T-helper 1 cell treated with Interleukin-12 subunit alpha and Interleukin-12 subunit beta and Interleukin-4 antibody, amounts not matched to agents 30 ng/mL and 1 ng/mL, for 36 hours (primary cell): ENCODE data around the gene ORM1. TPM values are rescaled to one million over a fixed set of nuclear protein-coding genes. Genes with fewer than 3 reads are reported as not detected.

Experiments
- intact Hi-C: fragments of 100-400 bp; cut with micrococcal nuclease; formaldehyde crosslinking; loops from one replicate; pipeline ENCODE4 v1.15.1; 2024
- total RNA-seq: library from RNA; stranded (reverse); gene quantifications from 2 replicates; pipeline ENCODE4 v1.2.3, GENCODE V29; 2022

ORM1 gene
- total RNA-seq, 1 donor from 2014 or later, result not detected

GRCh38 chr9:114361542-114361941 lies 38.6 kb downstream of the ORM1 start:
- intact Hi-C loops, result loop anchor here (1.0 kb wide), 1 partner anchor 12 kb away; no protein-coding TSS in a partner anchor

- intact Hi-C loops, result no loop called here
These were observed 39.5 kb downstream of the ORM1 start for GRCh38 chr9:114362394-114362793.

- intact Hi-C loops, result loop anchor here (1.0 kb wide), 1 partner anchor 10 kb away; no protein-coding TSS in a partner anchor
These were observed 40.5 kb downstream of the ORM1 start for GRCh38 chr9:114363424-114363823.

- intact Hi-C loops, result no loop called here
These were observed 41.5 kb downstream of the ORM1 start for GRCh38 chr9:114364134-114365041.

GRCh38 chr9:114365194-114365593 lies 42.3 kb downstream of the ORM1 start:
- intact Hi-C loops, result no loop called here

- intact Hi-C loops, result loop anchor here (1.0 kb wide), 4 partner anchors 9 to 32 kb away; no protein-coding TSS in a partner anchor
These were observed 43.6 kb downstream of the ORM1 start for GRCh38 chr9:114366334-114367128.

GRCh38 chr9:114367366-114367765 lies 44.5 kb downstream of the ORM1 start:
- intact Hi-C loops, result no loop called here

GRCh38 chr9:114367772-114368569 lies 45.1 kb downstream of the ORM1 start:
- intact Hi-C loops, result no loop called here

- intact Hi-C loops, result loop anchor here (5.0 kb wide), 2 partner anchors 1092 to 1147 kb away; partner anchors contain the start of genes CDC26, FKBP15, PRPF4 and SLC31A1
These were observed 46.6 kb downstream of the ORM1 start for GRCh38 chr9:114369216-114370130.

GRCh38 chr9:114370251-114370967 lies 47.5 kb downstream of the ORM1 start:
- intact Hi-C loops, result loop anchor here (5.0 kb wide), 2 partner anchors 1093 to 1148 kb away; partner anchors contain the start of genes CDC26, FKBP15, PRPF4 and SLC31A1

GRCh38 chr9:114370968-114371320 lies 48.0 kb downstream of the ORM1 start:
- intact Hi-C loops, result loop anchor here (5.0 kb wide), 2 partner anchors 1094 to 1149 kb away; partner anchors contain the start of genes CDC26, FKBP15, PRPF4 and SLC31A1

- intact Hi-C loops, result loop anchor here (5.0 kb wide), 2 partner anchors 1094 to 1149 kb away; partner anchors contain the start of genes CDC26, FKBP15, PRPF4 and SLC31A1
These were observed 48.5 kb downstream of the ORM1 start for GRCh38 chr9:114371343-114371944.

GRCh38 chr9:114371973-114372917 lies 49.3 kb downstream of the ORM1 start:
- intact Hi-C loops, result loop anchor here (5.0 kb wide), 2 partner anchors 1095 to 1150 kb away; partner anchors contain the start of genes CDC26, FKBP15, PRPF4 and SLC31A1

GRCh38 chr9:114372921-114373448 lies 50.1 kb downstream of the ORM1 start:
- intact Hi-C loops, result loop anchor here (1.0 to 5.0 kb wide), 5 partner anchors 10 to 1151 kb away; partner anchors contain the start of genes CDC26, FKBP15, PRPF4 and SLC31A1

GRCh38 chr9:114373960-114374730 lies 51.2 kb downstream of the ORM1 start:
- intact Hi-C loops, result loop anchor here (1.0 to 5.0 kb wide), 5 partner anchors 11 to 1152 kb away; partner anchors contain the start of genes CDC26, FKBP15, PRPF4 and SLC31A1

- intact Hi-C loops, result loop anchor here (1.0 to 5.0 kb wide), 3 partner anchors 9 to 1153 kb away; partner anchors contain the start of genes CDC26, FKBP15, PRPF4 and SLC31A1
These were observed 52.0 kb downstream of the ORM1 start for GRCh38 chr9:114374936-114375335.
